GM18526 (cell line): Measurements from ENCODE around the gene MRPL42.

Experiments
- POLR2A ChIP-seq: IDR thresholded peaks from 3 replicates; pipeline ENCODE4 v1.6.1; 2011; ENCODE audit not compliant: insufficient read length; ENCODE audit errors: extremely low read depth

The MRPL42 gene

DNA sequence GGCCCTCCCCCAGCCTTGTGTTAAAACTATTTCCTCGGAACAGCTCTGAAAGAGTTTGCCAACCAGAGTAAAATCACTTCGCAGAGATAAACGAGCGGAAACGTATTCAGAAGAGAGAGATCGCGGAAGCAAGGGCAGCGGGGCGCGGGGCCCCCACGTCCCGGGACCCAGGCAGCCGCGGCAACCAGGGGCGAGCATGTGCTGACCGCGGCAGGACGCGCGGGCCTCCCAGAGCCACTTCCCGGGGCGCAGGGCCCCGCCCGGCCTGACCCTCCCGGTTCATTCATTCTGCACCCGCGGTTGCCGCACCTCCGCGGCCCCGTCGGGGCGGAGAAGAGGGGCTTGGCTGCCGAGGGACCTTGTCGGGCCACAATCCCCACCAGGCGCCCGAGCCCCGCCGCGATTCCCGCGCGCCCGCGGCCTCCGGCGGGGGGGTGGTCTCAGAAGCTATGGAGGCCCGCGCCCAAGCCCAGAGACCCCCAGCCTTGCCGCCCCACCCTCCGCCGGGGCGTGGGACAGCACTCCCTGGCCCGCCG lies 26.2 kb upstream of the MRPL42 start:
- TF ChIP-seq POLR2A, result no peak

DNA sequence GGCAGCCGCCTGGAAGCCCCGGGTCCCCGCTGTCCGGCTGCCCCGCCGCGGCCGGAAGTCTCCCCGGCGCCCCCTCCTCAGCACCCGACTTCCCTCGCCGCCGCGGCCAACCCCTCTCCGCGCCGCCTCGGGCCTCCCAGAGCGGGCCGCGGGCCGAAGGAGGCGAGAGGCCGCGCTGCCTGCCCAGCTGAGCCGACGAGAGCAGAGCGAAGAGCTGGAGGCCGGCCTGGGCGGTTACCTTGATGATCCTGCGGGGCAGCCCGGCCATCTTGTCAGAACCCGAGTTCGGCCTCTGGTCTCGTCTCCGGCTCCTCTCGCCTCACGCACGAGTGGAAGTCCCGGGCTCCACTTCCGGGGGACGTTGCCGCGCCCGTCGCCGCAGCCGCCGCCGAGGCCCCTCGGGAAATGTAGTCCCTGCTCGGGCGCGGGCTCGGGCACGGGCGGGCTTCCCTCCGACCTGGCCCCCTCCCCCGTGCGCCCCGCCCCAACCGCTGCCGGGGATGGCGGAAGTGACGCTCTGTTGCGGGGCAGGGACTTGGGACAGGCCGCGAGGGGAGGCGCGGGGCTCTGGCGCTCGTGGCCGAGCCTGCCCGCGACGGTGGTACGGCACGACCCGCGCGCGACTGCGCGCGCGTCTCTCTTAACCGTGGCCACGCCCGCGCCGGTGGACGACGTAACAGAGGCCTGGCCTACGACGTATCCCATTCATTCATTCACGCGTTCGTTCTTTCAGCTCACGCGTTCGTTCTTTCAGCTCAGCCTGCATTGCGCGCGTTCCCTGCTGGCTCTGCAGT lies 25.5 kb upstream of the MRPL42 start, which contains the start of gene UBE2N:
Gene UBE2N, minus strand, starts transcription at position 331 of the 794 bp plus-strand sequence. Its CDS starts 63 bp downstream, at position 268.
- TF ChIP-seq POLR2A, result peak; percentile 86

DNA sequence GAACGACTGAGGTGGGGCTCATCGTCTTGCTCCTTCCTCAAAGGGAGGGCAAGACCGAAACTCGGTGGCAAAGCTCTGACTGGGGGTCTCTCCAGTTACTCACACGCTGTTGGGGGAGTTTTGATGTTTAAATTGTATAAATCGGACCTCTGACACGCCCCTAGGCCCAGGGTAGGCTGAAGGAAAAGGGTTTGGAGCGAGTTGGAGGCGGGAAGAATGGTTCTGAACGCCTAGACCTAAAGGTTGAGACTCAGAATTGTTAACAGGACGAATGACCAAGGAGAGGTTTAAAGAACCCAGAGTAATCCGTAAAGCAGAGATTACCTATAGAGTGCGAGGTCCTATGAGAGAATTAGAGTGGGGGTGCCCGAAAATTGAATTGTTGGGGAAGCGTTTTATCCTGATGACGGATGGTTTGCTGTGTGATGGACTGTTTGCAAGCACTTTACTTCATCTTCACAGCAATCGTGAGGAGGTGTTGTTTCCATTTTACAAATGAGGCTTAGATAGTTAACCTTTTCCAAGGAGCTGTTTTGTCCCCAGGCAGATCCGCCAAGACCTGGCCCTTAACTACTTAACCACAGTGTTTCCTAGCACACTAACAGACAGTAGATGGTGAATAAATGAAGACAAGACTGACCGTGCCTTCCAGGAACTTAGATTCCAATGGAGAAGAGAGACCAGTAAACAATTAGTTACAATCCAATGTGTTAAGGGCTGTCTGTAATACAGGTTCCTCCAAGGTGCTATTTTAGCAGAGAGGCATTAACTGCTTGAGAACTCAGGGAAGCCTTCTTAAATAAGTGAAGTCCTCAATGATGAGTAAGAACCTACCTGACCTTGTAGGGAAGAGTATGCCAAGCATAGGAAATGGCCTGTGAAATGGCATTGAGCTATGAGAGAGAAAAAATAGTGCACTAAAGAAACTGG lies 24.6 kb upstream of the MRPL42 start:
- TF ChIP-seq POLR2A, result no peak

DNA sequence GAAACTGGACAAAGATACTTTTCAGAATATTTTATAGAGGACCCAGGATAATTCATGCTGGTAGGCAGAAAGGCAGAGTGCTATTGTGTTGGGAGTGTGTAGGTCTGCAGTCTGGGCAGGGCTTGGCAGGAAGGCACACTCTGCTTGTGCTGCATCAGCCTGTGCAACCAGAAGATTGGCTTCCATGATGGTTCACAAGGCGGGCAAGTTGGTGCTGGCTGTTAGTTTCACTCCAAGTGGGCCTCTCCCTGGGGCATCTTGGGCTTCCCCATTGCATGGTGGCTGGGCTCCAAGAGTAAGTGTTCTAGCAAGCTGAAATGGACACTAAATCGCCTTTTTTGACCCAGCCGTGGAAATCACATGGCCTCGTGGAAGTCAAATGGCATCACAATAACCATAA lies 23.7 kb upstream of the MRPL42 start:
- TF ChIP-seq POLR2A, result no peak

DNA sequence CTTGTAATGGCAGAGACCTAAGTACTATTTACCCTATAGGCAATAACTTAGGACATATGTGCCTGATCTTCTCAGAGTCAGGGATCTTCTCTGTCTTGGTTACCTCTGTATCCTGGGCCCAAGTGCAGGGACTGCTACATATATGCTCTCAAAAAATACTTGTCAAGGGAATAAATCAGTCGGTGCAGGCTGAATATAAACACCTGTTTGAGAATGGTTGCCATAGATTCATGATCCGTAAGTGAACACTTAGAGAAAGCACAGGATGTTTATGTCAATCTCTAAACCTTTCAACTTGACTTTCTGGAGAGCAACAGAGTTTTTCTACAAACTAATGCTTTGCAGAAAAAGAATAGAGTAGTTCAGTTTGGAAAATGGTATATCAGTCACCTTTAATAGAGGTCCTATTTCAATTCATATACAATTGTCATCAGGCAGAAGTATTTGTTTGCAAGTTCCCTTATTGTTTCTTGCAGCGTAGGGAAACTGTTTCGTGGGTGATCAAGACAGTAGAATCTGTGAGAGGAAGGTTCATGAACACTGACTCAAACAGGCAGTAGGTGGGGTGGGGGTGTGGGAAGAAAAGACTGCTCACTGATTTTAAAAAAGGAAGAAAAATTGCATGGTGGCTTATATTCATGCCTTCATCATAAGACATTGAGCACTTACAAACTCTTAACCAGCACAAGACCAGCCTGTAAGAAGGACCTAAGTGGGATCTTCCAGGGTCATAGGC lies 19.6 kb upstream of the MRPL42 start:
- no peak for TF ChIP-seq POLR2A

DNA sequence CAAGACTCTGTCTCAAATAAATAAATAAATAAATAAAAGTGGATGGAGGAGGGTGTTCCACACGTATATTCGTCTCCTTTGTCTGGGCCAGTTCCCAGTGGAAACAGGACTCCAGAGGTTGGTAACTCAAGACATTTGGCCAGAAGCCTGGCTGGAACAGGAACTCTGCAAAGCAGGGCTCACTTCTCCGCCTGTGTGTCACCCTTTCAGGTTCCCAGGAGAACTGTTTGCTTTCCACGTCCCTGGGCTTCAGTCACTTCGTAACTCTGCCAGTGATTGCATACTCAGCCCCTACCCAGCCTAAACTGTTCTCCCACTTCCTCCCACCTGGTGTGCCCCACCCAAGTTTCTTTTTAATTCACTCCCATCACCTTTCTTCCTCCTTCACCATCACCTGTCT lies 18.5 kb upstream of the MRPL42 start:
- no peak for TF ChIP-seq POLR2A

DNA sequence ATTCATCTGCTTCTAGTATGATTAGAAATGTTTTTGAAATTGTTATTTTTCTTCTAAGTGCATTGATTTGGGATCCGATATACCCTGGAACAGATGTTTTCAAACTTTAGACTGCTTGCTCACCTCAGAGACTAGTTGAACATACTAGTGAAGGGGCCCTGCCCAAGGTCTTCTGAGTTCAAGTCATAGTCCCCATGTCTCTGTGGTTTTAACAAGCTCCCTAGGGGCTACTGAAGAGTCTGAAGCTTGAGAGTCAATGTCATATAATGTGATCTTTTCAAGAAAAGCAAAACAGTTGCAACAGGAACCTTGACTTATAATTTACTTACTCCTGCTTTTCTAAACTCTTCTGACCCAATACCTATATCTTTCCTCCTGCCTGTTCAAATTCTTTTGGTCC lies 18.0 kb upstream of the MRPL42 start:
- TF ChIP-seq POLR2A, result no peak

DNA sequence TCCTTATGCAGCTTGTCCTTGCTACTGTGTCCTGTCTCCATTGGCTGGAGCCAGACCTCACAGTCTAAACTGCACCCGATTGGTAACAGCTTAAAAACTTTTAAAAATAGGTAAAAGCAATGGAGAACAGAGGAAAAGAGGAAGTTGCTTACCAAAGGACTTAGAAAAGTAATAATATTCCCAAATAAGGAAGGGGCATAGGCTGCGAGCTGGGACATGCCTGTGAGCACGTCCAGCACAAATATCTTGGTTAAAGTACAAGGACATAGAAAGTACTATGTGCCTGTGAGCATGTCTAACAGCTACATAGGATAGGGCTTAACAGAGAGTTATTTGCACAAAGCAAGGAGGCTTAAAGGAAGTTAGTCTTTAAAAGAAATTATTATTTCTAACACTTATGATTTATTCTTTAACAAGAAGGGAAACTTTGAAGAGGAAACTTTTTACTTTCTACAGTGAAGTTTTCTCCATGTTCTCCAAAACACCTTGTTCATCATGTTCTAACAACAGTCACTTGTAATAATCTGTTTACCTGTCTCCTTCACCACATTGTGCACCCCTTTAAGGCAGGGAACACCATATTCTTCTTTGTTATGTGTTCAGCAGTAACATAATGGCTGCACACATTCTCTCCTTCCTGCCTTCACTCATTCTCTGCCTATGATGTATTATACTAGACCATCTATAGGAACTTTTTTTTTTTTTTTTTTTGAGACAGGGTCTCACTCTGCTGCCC lies 15.7 kb upstream of the MRPL42 start:
- TF ChIP-seq POLR2A, result no peak

DNA sequence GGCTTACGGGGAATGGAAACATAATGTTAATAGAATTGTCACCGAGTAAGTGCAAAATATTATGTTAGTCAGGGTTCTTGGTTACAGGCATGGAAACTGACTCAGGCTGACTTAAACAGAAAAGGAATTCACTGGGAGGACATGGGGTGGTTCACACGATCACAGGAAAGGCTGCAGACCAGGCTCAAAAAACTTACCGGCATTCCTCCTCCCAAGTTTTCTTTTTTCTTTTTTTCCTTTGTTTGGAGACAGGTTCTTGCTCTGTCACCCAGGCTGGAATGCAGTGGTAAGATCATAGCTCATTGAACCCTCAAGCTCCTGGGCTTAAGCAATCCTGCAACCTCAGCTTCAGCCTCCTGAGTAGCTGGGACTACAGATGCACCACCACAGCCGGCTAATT lies 13.7 kb upstream of the MRPL42 start:
- no peak for TF ChIP-seq POLR2A

DNA sequence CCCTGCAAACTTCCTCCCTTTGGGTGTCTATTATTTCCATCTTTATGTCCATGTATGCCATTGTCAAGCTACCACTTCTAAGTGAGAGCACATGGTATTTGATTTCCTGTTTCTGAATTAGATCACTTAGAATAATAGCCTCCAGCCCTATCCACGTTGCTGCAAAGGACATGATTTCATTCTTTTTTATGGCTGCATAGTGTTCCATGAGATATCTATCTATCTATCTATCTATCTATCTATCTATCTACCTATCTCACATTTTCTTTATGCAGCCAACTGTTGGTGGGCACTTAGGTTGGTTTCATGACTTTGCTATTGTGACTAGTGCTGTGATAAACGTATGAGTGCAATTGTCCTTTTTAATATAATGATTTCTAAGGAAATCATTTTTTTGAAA lies 11.2 kb upstream of the MRPL42 start:
- TF ChIP-seq POLR2A, result no peak

DNA sequence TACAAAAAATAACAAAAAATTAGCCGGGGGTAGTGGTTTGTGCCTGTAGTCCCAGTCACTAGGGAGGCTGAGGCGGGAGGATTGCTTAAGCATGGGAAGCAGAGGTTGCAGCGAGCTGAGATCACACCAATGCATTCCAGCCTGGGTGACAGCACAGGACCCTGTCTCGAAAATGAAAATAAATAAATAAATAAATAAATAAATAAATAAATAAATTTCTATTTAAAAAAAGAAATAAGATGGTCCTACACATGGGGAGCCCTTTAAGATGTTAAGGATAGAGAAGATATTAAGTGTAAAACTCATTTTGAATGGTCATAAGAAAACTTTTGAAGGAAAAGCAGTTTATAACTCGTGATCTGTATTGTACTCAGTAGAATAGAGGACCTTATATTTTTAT lies 8.2 kb upstream of the MRPL42 start:
- TF ChIP-seq POLR2A, result no peak

DNA sequence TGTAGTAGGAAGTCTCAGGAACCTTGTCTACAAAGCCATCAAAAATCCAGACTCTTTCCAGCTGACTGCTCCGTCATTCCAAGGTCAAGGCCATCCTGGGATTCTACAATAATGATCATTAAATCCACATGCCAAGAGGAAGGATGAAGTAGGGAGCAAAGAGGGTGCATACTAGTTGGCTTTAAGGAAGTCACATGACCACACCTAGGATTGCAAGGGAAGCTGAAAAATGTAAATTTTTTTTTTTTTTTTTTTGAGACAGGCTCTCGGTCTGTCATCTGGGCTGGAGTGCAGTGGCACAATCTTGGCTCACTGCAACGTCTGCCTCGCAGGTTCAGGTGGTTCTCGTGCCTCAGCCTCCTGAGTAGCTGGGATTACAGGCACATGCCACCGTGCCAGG lies 7.3 kb upstream of the MRPL42 start:
- TF ChIP-seq POLR2A, result no peak

DNA sequence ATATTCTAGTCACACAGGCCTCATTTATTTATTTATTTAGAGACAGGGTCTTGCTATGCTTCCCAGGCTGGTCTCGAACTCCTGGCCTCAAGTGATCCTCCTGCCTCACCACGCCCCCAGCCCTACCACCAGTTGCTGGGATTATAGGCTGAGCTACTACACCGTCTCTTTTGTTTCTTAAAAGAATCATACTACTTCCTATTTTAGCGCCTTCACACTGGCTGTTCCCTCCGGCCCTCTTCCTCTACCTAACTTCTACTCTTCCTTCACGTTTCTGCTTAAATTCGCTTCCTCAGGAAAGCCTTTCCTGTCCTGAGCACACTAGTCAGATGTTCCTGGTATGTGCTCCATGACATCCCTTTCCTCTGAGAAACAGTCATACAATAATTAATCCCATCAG lies 6.4 kb upstream of the MRPL42 start:
- TF ChIP-seq POLR2A, result no peak

DNA sequence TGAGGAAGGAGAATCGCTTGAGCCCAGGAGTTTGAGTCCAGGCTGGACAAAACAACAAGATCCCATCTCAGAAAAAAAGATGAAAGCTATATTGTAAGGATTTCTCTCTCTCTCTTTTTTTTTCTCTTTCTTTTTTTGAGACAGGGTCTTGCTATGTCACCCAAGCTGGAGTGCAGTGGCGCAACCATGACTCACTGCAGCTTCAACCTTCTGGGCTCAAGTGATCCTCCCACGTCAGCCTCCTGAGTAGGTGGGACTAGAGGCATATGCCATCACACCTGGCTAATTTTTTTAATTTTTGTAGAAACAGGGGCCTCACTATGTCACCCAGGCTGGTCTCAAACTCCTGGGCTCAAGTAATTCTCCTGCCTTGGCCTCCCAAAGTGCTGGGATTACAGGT lies 5.8 kb upstream of the MRPL42 start:
- TF ChIP-seq POLR2A, result no peak
